Ovary (tissue), 3 donors: ENCODE data around the gene OR9Q2.

ENCODE experiments used
- CTCF ChIP-seq, 3 donors: fragments of 450-650 bp in 2 of 3; fragments of 200-600 bp in 1 of 3; IDR thresholded peaks; one replicate each; pipeline versions ENCODE4 v1.5.1 to v1.8.0; 2016 to 2022; ENCODE audit warnings: antibody characterized with exemption in 3 of 3, mild to moderate bottlenecking in 1 of 3
- EP300 ChIP-seq: sonication (generic); formaldehyde crosslinking; IDR thresholded peaks from one replicate; pipeline ENCODE4 v1.6.1; 2017; ENCODE audit warnings: antibody characterized with exemption
- POLR2A ChIP-seq: fragments of 450-650 bp; IDR thresholded peaks from one replicate; pipeline ENCODE4 v1.6.1; 2017; ENCODE audit warnings: antibody characterized with exemption, mild to moderate bottlenecking, moderate library complexity
- donor health status: DM: no; HTN: no; CAD: no.

DNA sequence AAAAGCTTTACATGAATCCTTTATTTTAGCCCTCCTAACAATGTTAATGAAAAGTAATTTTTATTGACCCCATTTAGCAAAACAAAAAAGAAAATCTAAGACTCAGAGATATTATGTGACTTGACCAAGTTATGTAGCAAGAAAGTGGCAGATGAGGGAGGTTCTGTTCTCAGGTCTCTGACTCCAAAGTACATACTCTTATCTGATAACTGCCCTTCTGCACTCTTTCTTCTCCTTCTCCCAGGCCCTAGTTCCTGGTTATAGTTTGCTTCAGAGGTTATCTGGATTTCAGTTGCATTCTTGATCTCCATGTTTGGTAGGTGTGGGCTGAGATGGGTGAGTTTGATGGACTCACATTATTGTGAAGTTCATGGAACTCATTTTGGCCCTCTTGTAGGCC, 4.5 kb downstream of the OR9Q2 start:
- no peak for TF ChIP-seq POLR2A
- TF ChIP-seq CTCF (IDR thresholded peaks at IDR 0.05), result no peak
- no peak for TF ChIP-seq EP300
